Sciatic nerve (tissue), 2 donors: ENCODE data around the gene NCS1. TPM values are rescaled to one million over a fixed set of nuclear protein-coding genes. Genes with fewer than 3 reads are reported as not detected.
"Not testable (repeated sequence)": the region's sequence is repeated elsewhere in the genome, so short reads cannot be mapped to it uniquely, and the experiment has no call there.

Experiments used
- ATAC-seq: fragments of 200-7000 bp; cut with Tn5 transposase; one replicate; pipeline ENCODE4 v1.9.1; 2020; ENCODE audit warnings: mild to moderate bottlenecking, moderate library complexity
- DNase-seq: peaks from one replicate; pipeline ENCODE4 v3.0.0-alpha.2; 2020; ENCODE audit warnings: low spot score
- intact Hi-C: fragments of 100-400 bp; cut with DNase I; formaldehyde crosslinking; loops from one replicate; pipeline ENCODE4 v1.14.2; 2022
- total RNA-seq: library from RNA; stranded (reverse); fragmentation: NEBNext Ultra II Directional; extraction: Animal tissue kit (Norgen Biotek cat#: 25700); gene quantifications from one replicate; pipeline ENCODE4 v1.2.1, GENCODE V29; 2021
- donor health status: DM: no; HTN: no; CAD: no.
- donor health status: DM: no; HTN: no; CAD: no.

NCS1 gene
- total RNA-seq, 1 donor from 2014 or later = 11.7 TPM

- DNase-seq = peak; percentile 86
- intact Hi-C loops = no loop called here
Measured at GRCh38 chr9:130243015-130243881, 71.0 kb downstream of the NCS1 start.

DNA sequence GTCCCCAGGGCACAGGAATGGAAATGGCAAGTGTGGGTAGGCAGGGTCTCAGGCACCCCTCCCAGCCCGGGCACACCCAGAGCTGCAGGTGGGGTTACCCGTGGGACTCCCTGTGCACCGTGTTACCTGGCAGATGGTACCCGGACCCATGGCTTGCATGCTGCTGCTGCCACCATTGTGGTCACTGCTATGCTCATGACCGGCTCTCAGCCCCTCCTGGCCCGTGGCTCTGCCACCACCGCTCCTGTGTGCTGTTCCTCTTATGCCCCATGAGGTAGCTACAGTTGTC lies 71.6 kb downstream of the NCS1 start:
- DNase-seq = no peak
- intact Hi-C loops = no loop called here
- no peak for ATAC-seq

More at GRCh38 chr9:130243015-130243881, 71.0 kb downstream of the NCS1 start:
- ATAC-seq = peak; percentile 70

DNA sequence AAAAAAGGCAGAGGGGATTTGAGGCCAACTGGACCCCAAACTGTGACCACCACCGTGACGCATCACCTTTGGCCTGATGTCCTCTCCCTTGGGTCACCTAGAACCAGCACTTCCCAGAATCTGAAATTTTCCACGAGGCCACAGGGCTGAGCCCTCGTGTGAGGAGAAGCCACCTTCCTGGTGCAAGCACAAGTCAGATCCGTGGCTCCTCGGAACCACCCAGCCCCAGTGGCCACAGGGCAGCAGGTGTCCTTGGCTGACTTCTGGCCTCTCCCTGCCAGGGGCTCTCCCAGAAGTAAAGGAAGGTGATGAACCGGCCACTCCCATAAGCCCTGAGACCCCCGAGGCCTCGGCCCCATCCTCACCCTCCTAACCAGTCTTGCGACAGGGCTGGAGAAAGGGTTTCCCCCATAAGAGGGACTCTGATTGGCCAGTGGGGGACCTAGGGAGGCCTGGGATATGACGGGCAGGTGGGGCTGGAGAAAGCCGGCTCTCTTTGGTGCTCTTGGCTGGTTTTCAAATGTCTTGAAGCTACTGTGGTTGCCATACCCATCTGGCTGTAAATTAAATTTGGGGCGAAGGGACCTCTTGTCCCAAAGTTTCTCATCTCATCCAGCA lies 72.5 kb downstream of the NCS1 start:
- DNase-seq = no peak
- ATAC-seq = no peak
- intact Hi-C loops = no loop called here

- intact Hi-C loops = no loop called here
- ATAC-seq (no peak), DNase-seq (no peak)
Measured at GRCh38 chr9:130245474-130245873, 73.3 kb downstream of the NCS1 start.

- DNase-seq = no peak
- ATAC-seq = no peak
- intact Hi-C loops = no loop called here
Measured at GRCh38 chr9:130246126-130246525, 73.9 kb downstream of the NCS1 start.

DNA sequence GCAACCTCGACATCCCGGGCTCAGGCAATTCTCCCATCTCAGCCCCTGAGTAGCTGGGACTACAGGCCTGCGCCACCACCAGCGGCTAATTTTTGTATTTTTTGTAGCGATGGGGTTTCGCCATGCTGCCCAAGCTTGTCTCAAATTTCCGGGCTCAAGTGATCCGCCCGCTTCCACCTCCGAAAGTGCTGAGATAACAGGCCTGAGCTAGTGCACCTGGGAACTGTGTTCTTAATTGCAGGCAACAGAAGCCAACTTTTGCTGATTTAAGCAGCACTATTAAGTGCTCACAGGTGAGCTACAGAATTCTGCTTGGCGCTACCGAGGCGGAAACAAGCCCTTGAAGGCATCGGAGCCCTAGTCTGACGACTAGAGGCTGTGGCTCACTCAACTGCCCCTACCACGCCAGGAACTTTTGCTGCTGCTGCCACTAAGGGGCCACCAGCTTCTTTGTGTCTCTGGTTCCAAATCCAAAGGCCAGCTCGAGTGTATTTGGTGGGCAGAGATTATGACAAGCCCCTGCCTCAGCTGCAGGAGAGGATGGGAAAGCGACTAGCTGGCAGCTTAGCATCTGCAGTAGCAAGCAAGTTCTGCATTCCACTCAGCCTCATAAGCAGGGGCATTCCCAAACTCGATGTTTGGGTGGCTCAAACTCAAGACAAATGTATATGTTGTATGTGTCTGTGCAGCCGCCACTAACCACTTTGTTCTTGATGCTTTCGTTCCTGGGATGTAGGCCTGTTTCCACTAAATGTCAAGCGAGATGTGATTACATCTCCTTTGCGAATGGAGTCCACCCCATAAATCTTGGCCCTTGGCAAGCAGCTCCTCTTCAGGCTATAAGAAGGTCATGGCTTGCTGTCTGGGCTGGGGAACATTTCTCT lies 82.8 kb downstream of the NCS1 start:
- intact Hi-C loops = no loop called here
- DNase-seq (peak; percentile 40), ATAC-seq (no peak)

DNA sequence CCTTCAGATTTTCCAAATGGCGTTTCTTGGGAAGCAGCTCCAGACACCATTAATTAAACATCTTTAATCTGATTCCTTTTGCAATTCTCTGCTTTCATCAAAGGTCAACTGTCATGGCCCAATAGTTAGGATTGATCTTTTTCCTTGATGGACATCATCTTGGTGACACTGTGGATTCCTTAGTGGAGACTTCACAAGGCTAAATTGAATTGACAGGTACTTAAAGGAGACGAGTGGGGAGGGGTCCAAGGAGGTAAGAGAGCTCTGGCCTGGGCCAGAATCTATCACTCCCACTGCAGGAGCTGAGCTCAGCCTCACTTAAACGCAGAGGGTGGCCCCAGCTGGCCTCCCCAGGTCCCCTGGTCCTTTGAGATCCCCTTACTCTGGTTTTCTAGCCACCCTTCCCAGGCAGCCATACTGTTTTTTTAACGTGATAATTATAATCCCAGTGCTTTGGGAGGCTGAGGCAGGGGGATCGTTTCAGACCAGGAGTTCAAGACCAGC lies 83.5 kb downstream of the NCS1 start:
- ATAC-seq (no peak), DNase-seq (peak; percentile 19)
- intact Hi-C loops = no loop called here

DNA sequence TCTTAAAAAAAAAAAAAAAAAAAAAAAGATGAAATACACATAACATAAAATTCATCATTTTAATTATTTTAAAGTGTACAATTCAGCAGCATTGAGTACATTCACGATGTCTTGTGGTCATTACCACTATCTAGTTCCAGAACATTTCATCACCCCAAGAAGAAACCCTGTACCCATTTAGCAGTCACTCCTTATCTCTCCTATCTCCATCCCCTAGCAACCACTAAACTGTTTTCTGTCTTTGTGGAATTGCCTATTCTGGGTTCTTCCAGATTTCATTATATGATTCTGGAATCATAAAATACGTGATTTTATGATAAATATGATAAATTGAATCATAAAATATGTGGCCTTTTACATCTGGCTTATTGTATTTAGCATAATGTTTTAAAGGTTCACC lies 84.4 kb downstream of the NCS1 start:
- DNase-seq = no peak
- no peak for ATAC-seq
- intact Hi-C loops = no loop called here

- intact Hi-C loops, ATAC-seq: not testable (repeated sequence)
- DNase-seq = peak; percentile 18
Measured at GRCh38 chr9:130258137-130258536, 85.9 kb downstream of the NCS1 start.

- ATAC-seq (no peak), DNase-seq (peak; percentile 9)
- intact Hi-C loops = no loop called here
Measured at GRCh38 chr9:130259044-130259443, 86.8 kb downstream of the NCS1 start.

DNA sequence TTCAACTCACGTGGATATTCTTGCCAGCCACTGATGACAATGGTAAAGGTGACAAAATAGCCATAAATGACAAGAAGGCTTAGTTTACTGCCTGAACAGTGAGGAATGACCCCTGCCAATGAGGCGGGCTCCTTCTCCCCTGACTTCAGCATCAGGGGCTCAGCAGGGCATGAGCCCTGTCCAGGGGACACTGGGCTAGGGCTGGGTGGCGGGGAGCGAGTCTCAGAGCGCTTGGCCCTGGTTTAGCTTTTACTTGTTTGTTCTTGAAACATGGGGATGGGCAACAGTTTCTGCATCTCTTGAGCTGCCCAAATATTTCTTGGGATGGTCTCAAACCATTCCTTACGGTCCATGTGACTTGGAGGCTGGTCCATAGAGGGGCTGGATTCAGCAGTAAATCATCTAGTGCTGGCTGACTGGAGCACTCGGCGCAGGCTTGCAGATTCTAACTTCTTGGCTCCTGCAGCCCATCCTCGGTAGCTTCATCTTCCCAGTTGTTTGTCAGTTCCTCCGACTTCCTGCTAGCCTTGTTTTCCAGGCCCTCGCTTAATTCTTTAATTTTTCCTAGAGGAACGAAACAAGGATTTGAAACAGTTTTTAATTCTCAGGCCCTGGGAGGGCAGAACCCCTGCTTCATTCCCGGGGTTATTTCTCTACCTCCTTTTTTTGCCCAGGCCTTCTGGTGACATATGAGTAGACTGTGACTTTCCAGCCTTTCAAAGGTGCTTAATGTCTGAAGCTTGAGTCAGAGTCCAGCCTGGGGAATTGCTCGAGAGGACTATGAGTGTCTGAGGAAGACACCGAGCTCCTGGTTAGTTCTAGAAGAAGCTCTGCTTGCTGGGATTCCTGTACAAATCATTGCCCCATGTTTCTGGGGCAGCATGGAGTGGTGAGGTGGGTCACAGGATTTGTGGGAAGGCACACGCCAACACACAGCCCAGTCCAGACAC lies 88.9 kb downstream of the NCS1 start:
- intact Hi-C loops = no loop called here
- peak; percentile 40 for DNase-seq
- peak; percentile 78 for ATAC-seq

GRCh38 chr9:130262061-130262745 lies 90.0 kb downstream of the NCS1 start:
- ATAC-seq (no peak), DNase-seq (peak; percentile 27)
- intact Hi-C loops = no loop called here

GRCh38 chr9:130262771-130263170 lies 90.6 kb downstream of the NCS1 start:
- ATAC-seq (no peak), DNase-seq (peak; percentile 30)
- intact Hi-C loops = no loop called here

- DNase-seq (peak; percentile 31), ATAC-seq (no peak)
Measured at GRCh38 chr9:130263601-130264413, 91.6 kb downstream of the NCS1 start.

DNA sequence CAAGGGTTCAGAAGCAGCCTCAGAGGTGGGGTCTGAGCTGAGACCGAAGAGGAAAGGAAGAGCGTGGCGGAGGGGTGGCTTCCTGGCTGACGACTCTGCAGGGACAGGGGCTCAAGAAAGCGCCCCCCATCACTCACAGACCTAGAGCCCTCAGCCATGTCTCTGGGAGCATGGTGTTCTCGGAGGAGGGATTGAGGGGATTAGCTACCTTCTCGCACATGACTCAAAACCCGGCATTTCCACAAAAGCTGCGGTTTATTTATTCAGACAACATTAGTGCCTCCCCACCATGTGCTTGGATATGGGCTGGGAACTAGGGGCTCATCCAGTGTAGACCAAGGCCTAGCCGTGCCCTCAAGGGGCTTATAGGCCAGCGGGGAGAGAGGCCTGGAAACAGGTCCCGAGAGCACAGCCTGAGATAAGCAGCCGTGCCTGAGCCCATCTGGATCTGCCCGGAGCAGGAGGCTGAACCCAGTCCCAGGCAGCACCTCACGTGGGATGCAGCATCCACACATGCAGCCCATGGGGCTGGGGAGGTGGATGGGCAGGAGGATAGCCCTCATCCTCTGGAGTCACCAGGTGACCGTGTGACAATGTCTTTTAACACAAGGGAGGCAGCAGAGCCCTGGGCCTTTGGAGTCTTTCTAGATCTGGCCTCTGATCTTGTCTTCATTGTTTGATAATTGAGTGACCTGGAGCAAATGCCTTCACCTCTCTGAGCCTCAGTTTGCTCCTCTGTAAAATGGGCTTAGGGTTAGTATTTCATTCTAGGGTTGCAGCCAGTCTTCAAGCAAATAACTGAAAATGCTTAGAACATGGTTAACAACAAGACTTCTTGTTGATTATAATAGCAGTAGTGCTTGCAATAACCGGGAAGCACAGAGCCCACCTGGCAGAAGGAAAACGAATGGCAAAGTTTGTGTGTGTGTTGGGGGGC lies 92.5 kb downstream of the NCS1 start:
- DNase-seq (peak; percentile 43), ATAC-seq (no peak)
- intact Hi-C loops = no loop called here

More at GRCh38 chr9:130263601-130264413, 91.6 kb downstream of the NCS1 start:
- intact Hi-C loops = no loop called here
